OCI-LY7 (cell line): Measurements from ENCODE around the gene CFAP61.

Source experiments
- CTCF ChIP-seq: fragments of 200-600 bp; sonication (generic); conservative IDR thresholded peaks from 2 replicates; pipeline ENCODE4 v1.5.1; 2014; ENCODE audit warnings: mild to moderate bottlenecking, antibody characterized with exemption, low read length, moderate library complexity, mixed read lengths
- EZH2phosphoT487 ChIP-seq: fragments of 200-600 bp; sonication (generic); IDR thresholded peaks from 2 replicates; pipeline ENCODE4 v1.6.1; 2018; ENCODE audit warnings: low read depth, borderline replicate concordance, mild to moderate bottlenecking, mixed run types, antibody characterized with exemption, low read length, moderate library complexity, mixed read lengths

DNA sequence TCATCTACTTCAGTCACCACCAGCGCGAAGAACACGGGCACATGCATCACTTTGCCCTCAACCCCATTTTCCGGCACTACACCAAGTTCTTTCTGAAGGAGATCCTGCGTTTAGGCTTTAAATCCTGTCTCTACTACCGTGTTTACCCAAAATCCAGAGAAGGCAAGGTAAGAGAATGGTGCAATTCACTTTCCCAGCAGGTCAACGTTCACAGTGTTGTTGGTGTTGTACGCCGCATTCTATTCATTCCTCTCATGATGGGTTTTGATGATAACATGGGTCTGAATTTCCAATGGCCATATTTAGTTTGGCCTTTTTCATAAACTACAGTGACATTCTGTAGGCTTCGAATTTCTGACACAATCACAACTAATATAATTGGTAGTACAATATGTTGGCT, 144.3 kb downstream of the CFAP61 start:
- TF ChIP-seq CTCF (no peak), EZH2phosphoT487 (no peak)
